ENCODE data around the gene R3HCC1L.
A peak's percentile ranks its signal among the peaks of the same experiment; 100 is the strongest.
"Not testable (repeated sequence)": the region's sequence is repeated elsewhere in the genome, so short reads cannot be mapped to it uniquely, and the experiment has no call there.

R3HCC1L gene

DNA sequence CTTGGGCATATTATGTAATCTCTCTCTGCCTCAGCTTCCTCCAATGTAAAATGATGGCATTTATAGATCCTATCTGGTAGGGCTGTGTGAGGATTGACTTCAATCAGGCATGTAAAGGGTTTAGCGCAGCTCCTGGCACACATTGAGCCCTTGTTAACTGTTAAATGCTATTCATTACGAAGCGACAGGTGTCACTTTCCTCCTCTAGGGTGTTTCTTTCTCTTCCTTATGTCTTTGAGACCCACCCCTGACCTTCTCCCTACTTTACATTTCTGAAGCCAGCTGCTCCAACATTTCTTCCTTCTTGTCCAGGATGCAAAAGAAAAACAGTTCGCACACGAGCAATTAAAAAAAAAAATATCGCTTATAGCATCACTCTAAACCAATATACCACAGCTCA is 5.7 kb upstream of the R3HCC1L start:
- TF ChIP-seq, protein P1, sequence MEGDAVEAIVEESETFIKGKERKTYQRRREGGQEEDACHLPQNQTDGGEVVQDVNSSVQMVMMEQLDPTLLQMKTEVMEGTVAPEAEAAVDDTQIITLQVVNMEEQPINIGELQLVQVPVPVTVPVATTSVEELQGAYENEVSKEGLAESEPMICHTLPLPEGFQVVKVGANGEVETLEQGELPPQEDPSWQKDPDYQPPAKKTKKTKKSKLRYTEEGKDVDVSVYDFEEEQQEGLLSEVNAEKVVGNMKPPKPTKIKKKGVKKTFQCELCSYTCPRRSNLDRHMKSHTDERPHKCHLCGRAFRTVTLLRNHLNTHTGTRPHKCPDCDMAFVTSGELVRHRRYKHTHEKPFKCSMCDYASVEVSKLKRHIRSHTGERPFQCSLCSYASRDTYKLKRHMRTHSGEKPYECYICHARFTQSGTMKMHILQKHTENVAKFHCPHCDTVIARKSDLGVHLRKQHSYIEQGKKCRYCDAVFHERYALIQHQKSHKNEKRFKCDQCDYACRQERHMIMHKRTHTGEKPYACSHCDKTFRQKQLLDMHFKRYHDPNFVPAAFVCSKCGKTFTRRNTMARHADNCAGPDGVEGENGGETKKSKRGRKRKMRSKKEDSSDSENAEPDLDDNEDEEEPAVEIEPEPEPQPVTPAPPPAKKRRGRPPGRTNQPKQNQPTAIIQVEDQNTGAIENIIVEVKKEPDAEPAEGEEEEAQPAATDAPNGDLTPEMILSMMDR (conservative IDR thresholded peaks at IDR 0.05; ENCODE audit: low read depth, low read length) = no peak
- DNase-seq (ENCODE audit: low read depth) = no peak
- no peak overlapping the region for H3K4me3 ChIP-seq (ENCODE audit: low read length)

- TF ChIP-seq, protein P1 (conservative IDR thresholded peaks at IDR 0.05; ENCODE audit: low read depth, low read length) = no peak
- no peak overlapping the region for H3K4me3 ChIP-seq (ENCODE audit: low read length)
- no peak for DNase-seq (ENCODE audit: low read depth)
Measured at GRCh38 chr10:98131619-98132018, 2.8 kb upstream of the R3HCC1L start.

DNA sequence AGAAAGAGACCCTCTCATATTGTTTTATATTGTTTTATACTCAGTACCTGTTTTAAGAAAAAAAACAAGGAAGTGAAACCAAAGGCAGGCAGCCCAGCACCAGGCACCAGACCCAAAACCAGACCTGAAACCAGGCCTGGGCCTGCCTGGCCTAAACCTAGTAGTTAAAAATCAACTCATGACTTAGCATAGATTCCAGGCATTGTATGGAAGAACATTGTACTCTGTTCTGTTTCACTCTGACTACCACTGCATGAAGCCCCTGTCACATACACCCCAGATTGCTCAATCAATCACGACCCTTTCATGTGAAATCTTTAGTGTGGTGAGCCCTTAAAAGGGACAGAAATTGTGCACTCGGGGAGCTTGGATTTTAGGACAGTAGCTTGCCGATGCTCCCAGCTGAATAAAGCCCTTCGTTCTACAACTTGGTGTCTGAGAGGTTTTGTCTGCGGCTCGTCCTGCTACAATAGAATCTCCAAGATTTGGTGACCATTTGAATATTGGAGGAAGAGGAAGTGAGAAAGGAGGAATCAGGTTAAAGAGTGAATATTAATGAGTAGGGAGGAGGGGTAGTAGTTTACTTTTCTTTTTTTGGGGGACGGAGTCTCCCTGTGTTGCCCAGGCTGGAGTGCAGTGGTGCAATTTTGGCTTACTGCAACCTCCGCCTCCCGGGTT is 1.2 kb upstream of the R3HCC1L start:
- DNase-seq (ENCODE audit: low read depth); H3K4me3 ChIP-seq (ENCODE audit: low read length): not testable (repeated sequence)

DNA sequence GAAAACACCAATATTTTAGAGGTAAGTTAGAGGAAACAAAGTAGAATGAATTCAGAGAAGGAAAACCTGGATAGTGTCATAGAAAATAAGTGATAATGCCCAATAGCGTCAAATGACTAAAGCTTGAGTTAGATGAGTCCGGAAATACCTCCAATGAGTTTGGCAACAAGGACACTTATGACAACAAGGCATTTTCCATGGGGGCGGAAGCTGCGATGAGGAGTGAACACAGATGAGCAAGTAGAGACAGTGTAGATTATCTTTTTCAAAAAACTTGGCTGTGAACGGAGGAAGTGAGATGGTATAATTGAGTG is 383 bp upstream of the R3HCC1L start:
- TF ChIP-seq, protein P1 (conservative IDR thresholded peaks at IDR 0.05; ENCODE audit: low read depth, low read length) = no peak
- DNase-seq (ENCODE audit: low read depth) = no peak
- peak overlapping the region; percentile 87 for H3K4me3 ChIP-seq (ENCODE audit: low read length)

DNA sequence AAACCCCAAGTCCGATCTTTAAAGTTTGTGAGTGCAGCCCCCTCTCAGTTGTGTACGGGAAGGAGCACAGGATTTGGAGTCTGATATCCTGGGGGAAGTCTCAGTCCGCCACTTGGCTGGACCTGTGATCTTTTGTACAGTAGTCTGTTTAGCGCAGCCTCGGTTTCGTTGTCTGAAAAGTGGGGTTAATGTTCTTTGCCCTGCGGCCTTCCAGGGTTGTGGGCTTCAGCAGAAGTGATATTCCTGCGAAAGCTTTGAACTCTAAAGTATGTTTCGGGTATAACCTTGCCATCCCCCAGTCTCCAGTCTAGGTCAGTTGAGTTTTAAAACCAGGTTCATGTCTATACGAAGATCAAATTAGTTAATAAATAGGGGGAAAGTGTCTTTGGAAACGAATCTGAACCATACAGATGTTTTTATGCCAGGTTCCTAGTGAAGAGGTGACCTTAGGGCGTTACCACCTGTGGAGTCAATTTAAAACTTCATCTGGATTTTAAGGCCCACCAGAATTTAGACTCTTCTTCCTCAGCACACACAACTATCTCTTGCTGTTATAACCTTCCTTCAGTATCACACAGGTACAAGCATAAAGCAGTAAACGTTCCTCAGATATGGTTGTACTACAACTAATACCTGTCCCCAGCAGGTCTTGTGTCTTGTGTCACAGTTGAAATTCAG is 904 bp downstream of the R3HCC1L start:
- peak overlapping the region; percentile 87 for H3K4me3 ChIP-seq (ENCODE audit: low read length)
- TF ChIP-seq, protein P1 (conservative IDR thresholded peaks at IDR 0.05; ENCODE audit: low read depth, low read length) = no peak
- DNase-seq (ENCODE audit: low read depth) = no peak

DNA sequence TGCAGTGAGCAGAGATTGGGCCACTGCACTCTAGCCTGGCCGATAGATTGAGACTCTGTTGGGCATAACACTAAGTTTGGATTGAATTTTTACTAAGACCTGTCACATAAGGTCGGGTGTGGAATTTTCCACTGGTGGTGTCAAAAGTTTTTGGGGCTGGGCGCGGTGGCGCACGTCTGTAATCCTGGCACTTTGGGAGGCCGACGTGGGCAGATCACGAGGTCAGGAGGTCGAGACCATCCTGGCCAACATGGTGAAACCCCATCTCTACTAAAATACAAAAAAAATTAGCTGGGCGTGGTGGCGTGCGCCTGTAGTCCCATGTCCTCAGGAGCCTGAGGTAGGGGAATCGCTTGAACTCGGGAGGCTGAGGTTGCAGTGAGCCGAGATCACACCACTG is 2.3 kb downstream of the R3HCC1L start:
- DNase-seq (ENCODE audit: low read depth); H3K4me3 ChIP-seq (ENCODE audit: low read length): not testable (repeated sequence)

DNA sequence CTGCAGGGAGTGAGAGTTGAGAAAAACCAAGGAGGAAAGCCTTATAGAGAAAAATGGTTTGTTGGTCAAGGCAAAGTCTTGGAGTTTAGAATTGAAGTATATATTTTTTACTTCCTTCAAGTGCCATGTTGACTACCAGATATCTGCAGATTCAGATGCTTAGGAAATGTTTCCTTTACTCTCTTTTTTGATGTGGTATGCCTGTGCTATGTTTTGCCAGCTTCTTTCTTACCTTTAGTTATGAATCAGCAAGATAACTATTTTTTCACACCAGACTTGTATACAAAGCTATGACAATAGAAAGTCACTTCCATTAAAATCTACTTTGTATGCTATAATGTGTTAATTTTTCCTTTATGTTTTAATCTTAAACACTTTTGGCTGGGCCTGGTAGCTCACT is 3.6 kb downstream of the R3HCC1L start:
- TF ChIP-seq, protein P1 (conservative IDR thresholded peaks at IDR 0.05; ENCODE audit: low read depth, low read length) = no peak
- DNase-seq (ENCODE audit: low read depth) = no peak
- H3K4me3 ChIP-seq (ENCODE audit: low read length) = no peak overlapping the region

DNA sequence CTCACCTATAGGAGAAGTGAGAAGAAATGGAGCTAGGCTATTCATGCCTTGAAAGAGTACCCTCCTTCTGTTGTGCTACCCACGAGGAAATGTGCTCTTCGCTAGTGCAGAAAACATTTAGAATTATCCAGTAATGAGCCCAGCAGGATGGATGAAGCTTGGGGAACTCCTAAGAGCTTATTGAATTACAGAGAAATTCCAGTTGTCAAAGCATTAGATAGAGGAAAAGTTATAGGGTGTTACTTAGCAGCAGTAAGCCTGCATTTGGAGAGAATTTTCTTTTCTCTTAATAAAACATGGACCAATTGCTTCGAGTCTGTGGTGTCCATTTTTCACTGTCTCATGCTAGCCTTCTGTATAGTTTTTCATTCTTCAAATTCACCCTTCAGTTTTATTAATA is 5.0 kb downstream of the R3HCC1L start:
- no peak for DNase-seq (ENCODE audit: low read depth)
- TF ChIP-seq, protein P1 (conservative IDR thresholded peaks at IDR 0.05; ENCODE audit: low read depth, low read length) = no peak
- H3K4me3 ChIP-seq (ENCODE audit: low read length) = no peak overlapping the region

Measured in retinal pigment epithelial cell (primary cell).